K562 (cell line): ENCODE data around the gene SLC37A4. TPM values are rescaled to one million over a fixed set of nuclear protein-coding genes. Genes with fewer than 3 reads are reported as not detected.

Experiments used
- COPS2 ChIP-seq: fragments of 450-650 bp; conservative IDR thresholded peaks from 2 replicates; pipeline ENCODE4 v1.6.1; 2016; ENCODE audit warnings: mild to moderate bottlenecking, moderate library complexity
- DPF2 ChIP-seq: fragments of 450-650 bp; IDR thresholded peaks from 2 replicates; pipeline ENCODE4 v1.6.1; 2016
- HNRNPLL ChIP-seq: fragments of 200-400 bp; formaldehyde crosslinking; IDR thresholded peaks from 2 replicates; pipeline ENCODE4 v1.6.1; 2017; ENCODE audit warnings: low read length, low read depth, mild to moderate bottlenecking; ENCODE audit not compliant: poor library complexity, severe bottlenecking
- MXI1 ChIP-seq: IDR thresholded peaks from 2 replicates; pipeline ENCODE4 v1.6.1; 2011; ENCODE audit warnings: low read depth, mild to moderate bottlenecking, improper control_type of control experiment, low read length
- NR4A1 ChIP-seq, 2 experiments: fragments of 250-450 bp in 1 of 2; fragments of 450-650 bp in 1 of 2; sonication (Bioruptor Pico) in 1 of 2; IDR thresholded peaks; 2 replicates each; pipeline versions ENCODE4 v1.4.0 to v1.6.1; 2016 to 2020; ENCODE audit warnings: mild to moderate bottlenecking in 2 of 2, missing compliant biosample characterization in 1 of 2, missing genetic modification characterization in 1 of 2, moderate library complexity in 1 of 2
- PRMT5 ChIP-seq: sonication (generic); formaldehyde crosslinking; IDR thresholded peaks from 2 replicates; pipeline ENCODE4 v1.5.0; 2020; ENCODE audit warnings: missing genetic modification reagents
- ZNF146 ChIP-seq: IDR thresholded peaks from one replicate; pipeline ENCODE4 v1.6.1; 2018; ENCODE audit warnings: missing compliant biosample characterization; ENCODE audit not compliant: unreplicated experiment
- ZNF3 ChIP-seq: fragments of 250-450 bp; sonication (Bioruptor Pico); IDR thresholded peaks from 2 replicates; pipeline ENCODE4 v1.5.0; 2021; ENCODE audit warnings: mild to moderate bottlenecking, moderate library complexity
- ZNF311 ChIP-seq: fragments of 250-450 bp; sonication (Bioruptor Pico); IDR thresholded peaks from 2 replicates; pipeline ENCODE4 v1.4.0; 2020; ENCODE audit warnings: mild to moderate bottlenecking, moderate library complexity
- ZNF584 ChIP-seq: fragments of 200-800 bp; sonication (Bioruptor generic); IDR thresholded peaks from 2 replicates; pipeline ENCODE4 v1.6.1; 2016; ENCODE audit warnings: low read depth, mild to moderate bottlenecking, missing genetic modification characterization, missing compliant biosample characterization
- polyA plus RNA-seq, 8 experiments: library from polyadenylated mRNA; depleted of rRNA in 4 of 8; stranded (reverse) in 5 of 8; unstranded in 3 of 8; fragments of >200 nt; fragmentation: Nextera tagmentation in 2 of 8; fragmentation: Illumina TruSeq in 1 of 8; extraction: Ambion mirVana in 2 of 8; extraction: Trizol in 1 of 8; gene quantifications; 2 replicates each; pipeline versions ENCODE4 v1.2.1 to v1.2.3, GENCODE V29; 2011 to 2014; ENCODE audit warnings: inconsistent platforms in 1 of 8, missing spikeins in 1 of 8
- total RNA-seq, 7 experiments: library from RNA; depleted of rRNA in 6 of 7; stranded (reverse); fragments of >200 nt in 6 of 7; fragmentation: Illumina TruSeq in 2 of 7; extraction: Trizol in 2 of 7; gene quantifications; 2 replicates each; pipeline versions ENCODE4 v1.2.1 to v1.2.3, GENCODE V29; 2011 to 2021; ENCODE audit warnings: low replicate concordance in 1 of 7
- TF ChIP-seq, protein P1 (sequence below): fragments of 250-450 bp; sonication (Bioruptor Pico); IDR thresholded peaks from 2 replicates; pipeline ENCODE4 v1.4.0; 2020; ENCODE audit warnings: mild to moderate bottlenecking, moderate library complexity, borderline replicate concordance
- TF ChIP-seq, protein P2 (sequence below): fragments of 250-450 bp; sonication (Bioruptor Pico); IDR thresholded peaks from 2 replicates; pipeline ENCODE4 v1.5.0; 2021
- TF ChIP-seq, protein P3 (sequence below): fragments of 250-450 bp; sonication (Bioruptor Pico); IDR thresholded peaks from 2 replicates; pipeline ENCODE4 v1.6.1; 2021; ENCODE audit warnings: mild to moderate bottlenecking
- TF ChIP-seq, protein P4 (sequence below): fragments of 450-650 bp; IDR thresholded peaks from 2 replicates; pipeline ENCODE4 v1.6.1; 2016; ENCODE audit warnings: missing biosample characterization, missing genetic modification characterization
- TF ChIP-seq, protein P5 (sequence below): fragments of 450-650 bp; formaldehyde crosslinking; IDR thresholded peaks from 2 replicates; pipeline ENCODE4 v1.4.0; 2022; ENCODE audit warnings: missing genetic modification characterization
- TF ChIP-seq, protein P6 (sequence below): fragments of 450-650 bp; formaldehyde crosslinking; IDR thresholded peaks from 2 replicates; pipeline ENCODE4 v1.4.0; 2020; ENCODE audit warnings: mild to moderate bottlenecking, mixed read lengths

The SLC37A4 gene
- total and polyA plus RNA-seq, 9 of the 15 experiments (the other 6 are each of a cell fraction or from before 2014, with no cell fraction given), result 24.7 to 73.9 (median 40.7) TPM

DNA sequence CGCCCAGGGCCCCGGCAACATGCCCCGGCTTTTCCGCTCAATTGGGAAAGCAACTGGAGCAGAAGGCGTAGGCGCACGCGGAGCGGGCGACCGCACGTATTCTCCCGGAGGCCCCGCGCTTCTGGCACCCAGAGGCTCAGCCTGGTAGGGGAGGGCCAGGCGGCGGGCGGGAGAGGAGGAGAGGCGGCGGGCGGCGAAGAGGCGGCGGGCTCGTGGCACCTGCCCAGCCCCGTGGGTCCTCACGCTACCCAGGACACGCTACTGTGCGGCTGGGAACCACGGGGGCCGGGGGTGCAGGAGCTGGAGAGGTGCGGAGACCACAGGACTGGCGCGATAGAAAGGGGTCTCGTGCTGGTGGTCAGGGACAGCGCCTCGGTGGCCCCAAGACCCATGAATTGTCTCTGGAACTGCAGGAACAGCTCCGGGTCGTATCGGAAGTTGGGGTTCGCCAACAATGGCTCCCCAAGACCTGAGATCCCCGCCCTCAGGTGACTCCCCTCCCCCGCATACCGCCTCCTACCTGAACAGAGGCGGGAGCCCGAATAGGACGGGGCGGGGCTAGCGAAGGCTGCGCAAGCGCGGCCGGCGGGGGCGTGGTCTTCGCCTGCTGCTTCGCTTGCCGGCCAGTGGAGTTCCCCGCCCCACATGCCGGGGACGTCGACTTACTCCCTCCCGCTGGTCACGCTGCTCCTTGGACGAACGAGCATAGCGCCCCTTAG is at the start of gene SLC37A4 (continued):
- TF ChIP-seq, protein P1, sequence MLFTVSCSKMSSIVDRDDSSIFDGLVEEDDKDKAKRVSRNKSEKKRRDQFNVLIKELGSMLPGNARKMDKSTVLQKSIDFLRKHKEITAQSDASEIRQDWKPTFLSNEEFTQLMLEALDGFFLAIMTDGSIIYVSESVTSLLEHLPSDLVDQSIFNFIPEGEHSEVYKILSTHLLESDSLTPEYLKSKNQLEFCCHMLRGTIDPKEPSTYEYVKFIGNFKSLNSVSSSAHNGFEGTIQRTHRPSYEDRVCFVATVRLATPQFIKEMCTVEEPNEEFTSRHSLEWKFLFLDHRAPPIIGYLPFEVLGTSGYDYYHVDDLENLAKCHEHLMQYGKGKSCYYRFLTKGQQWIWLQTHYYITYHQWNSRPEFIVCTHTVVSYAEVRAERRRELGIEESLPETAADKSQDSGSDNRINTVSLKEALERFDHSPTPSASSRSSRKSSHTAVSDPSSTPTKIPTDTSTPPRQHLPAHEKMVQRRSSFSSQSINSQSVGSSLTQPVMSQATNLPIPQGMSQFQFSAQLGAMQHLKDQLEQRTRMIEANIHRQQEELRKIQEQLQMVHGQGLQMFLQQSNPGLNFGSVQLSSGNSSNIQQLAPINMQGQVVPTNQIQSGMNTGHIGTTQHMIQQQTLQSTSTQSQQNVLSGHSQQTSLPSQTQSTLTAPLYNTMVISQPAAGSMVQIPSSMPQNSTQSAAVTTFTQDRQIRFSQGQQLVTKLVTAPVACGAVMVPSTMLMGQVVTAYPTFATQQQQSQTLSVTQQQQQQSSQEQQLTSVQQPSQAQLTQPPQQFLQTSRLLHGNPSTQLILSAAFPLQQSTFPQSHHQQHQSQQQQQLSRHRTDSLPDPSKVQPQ (CRISPR knock-in tag), result no peak
- no peak for TF ChIP-seq ZNF584 (CRISPR knock-in tag)
- peak; percentile 47 for TF ChIP-seq HNRNPLL
- TF ChIP-seq, protein P2, sequence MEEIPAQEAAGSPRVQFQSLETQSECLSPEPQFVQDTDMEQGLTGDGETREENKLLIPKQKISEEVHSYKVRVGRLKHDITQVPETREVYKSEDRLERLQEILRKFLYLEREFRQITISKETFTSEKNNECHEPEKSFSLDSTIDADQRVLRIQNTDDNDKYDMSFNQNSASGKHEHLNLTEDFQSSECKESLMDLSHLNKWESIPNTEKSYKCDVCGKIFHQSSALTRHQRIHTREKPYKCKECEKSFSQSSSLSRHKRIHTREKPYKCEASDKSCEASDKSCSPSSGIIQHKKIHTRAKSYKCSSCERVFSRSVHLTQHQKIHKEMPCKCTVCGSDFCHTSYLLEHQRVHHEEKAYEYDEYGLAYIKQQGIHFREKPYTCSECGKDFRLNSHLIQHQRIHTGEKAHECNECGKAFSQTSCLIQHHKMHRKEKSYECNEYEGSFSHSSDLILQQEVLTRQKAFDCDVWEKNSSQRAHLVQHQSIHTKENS (CRISPR knock-in tag), result no peak
- no peak for TF ChIP-seq ZNF146 (CRISPR knock-in tag)
- TF ChIP-seq, protein P3, sequence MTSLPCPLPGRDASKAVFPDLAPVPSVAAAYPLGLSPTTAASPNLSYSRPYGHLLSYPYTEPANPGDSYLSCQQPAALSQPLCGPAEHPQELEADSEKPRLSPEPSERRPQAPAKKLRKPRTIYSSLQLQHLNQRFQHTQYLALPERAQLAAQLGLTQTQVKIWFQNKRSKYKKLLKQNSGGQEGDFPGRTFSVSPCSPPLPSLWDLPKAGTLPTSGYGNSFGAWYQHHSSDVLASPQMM (CRISPR knock-in tag), result no peak
- no peak; the same call in 1 of the 2 replicates for TF ChIP-seq DPF2
- TF ChIP-seq, protein P4, sequence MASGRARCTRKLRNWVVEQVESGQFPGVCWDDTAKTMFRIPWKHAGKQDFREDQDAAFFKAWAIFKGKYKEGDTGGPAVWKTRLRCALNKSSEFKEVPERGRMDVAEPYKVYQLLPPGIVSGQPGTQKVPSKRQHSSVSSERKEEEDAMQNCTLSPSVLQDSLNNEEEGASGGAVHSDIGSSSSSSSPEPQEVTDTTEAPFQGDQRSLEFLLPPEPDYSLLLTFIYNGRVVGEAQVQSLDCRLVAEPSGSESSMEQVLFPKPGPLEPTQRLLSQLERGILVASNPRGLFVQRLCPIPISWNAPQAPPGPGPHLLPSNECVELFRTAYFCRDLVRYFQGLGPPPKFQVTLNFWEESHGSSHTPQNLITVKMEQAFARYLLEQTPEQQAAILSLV (tag), result no peak
- peak; percentile 67; the same call in 1 of the 2 replicates for TF ChIP-seq MXI1
- TF ChIP-seq COPS2, result no peak
- TF ChIP-seq ZNF3 (CRISPR knock-in tag), result no peak
- TF ChIP-seq, protein P5, sequence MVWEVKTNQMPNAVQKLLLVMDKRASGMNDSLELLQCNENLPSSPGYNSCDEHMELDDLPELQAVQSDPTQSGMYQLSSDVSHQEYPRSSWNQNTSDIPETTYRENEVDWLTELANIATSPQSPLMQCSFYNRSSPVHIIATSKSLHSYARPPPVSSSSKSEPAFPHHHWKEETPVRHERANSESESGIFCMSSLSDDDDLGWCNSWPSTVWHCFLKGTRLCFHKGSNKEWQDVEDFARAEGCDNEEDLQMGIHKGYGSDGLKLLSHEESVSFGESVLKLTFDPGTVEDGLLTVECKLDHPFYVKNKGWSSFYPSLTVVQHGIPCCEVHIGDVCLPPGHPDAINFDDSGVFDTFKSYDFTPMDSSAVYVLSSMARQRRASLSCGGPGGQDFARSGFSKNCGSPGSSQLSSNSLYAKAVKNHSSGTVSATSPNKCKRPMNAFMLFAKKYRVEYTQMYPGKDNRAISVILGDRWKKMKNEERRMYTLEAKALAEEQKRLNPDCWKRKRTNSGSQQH (CRISPR knock-in tag), result no peak
- no peak for TF ChIP-seq ZNF311
- TF ChIP-seq, protein P6, sequence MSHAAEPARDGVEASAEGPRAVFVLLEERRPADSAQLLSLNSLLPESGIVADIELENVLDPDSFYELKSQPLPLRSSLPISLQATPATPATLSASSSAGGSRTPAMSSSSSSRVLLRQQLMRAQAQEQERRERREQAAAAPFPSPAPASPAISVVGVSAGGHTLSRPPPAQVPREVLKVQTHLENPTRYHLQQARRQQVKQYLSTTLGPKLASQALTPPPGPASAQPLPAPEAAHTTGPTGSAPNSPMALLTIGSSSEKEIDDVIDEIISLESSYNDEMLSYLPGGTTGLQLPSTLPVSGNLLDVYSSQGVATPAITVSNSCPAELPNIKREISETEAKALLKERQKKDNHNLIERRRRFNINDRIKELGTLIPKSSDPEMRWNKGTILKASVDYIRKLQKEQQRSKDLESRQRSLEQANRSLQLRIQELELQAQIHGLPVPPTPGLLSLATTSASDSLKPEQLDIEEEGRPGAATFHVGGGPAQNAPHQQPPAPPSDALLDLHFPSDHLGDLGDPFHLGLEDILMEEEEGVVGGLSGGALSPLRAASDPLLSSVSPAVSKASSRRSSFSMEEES (CRISPR knock-in tag), result no peak; the same call in 1 of the 2 replicates
- no peak for TF ChIP-seq NR4A1 (CRISPR knock-in tag; IDR thresholded peaks at IDR 0.05)
- TF ChIP-seq NR4A1 (tag; IDR thresholded peaks at IDR 0.05), result no peak
- TF ChIP-seq PRMT5 (CRISPR knock-in tag), result no peak
